Glomerular endothelial cell (primary cell): Measurements from ENCODE around the gene SPRR1A. TPM values are rescaled to one million over a fixed set of nuclear protein-coding genes. Genes with fewer than 3 reads are reported as not detected.

Source experiments
- DNase-seq: peaks from one replicate; pipeline ENCODE4 v3.0.0-alpha.2; 2011; ENCODE audit warnings: low read depth, low spot score; ENCODE audit errors: extremely low read depth
- total RNA-seq: library from RNA; depleted of rRNA; stranded (reverse); fragments of >200 nt; gene quantifications from 2 replicates; pipeline ENCODE4 v1.2.3, GENCODE V29; 2015

SPRR1A gene
- total RNA-seq: not detected in 2 replicates

GRCh38 chr1:152983743-152984142 lies at the start of gene SPRR1A:
Gene SPRR1A (plus strand): TSS chr1:152984081. CDS start chr1:152985231, 1,150 bp downstream.
- DNase-seq: no peak

GRCh38 chr1:152940614-152941013 lies 43.3 kb upstream of the SPRR1A start:
- DNase-seq: no peak

GRCh38 chr1:152941037-152941711 lies 42.7 kb upstream of the SPRR1A start:
- DNase-seq: no peak

GRCh38 chr1:152942161-152942560 lies 41.7 kb upstream of the SPRR1A start:
- DNase-seq: no peak

GRCh38 chr1:152946248-152946647 lies 37.6 kb upstream of the SPRR1A start:
- no peak for DNase-seq

- no peak for DNase-seq
Observed at GRCh38 chr1:152946651-152947256, 37.1 kb upstream of the SPRR1A start, which contains the start of gene SPRR5. Gene SPRR5 (plus strand): TSS chr1:152947206. CDS start chr1:152948555, 1,349 bp downstream.

GRCh38 chr1:152951711-152952110 lies 32.2 kb upstream of the SPRR1A start:
- DNase-seq: no peak

- DNase-seq: no peak
Observed at GRCh38 chr1:152953761-152954160, 30.1 kb upstream of the SPRR1A start.

GRCh38 chr1:152954436-152954835 lies 29.4 kb upstream of the SPRR1A start:
- DNase-seq: no peak

GRCh38 chr1:152957561-152957960 lies 26.3 kb upstream of the SPRR1A start:
- DNase-seq: no peak

- no peak for DNase-seq
Observed at GRCh38 chr1:152959273-152959672, 24.6 kb upstream of the SPRR1A start.

GRCh38 chr1:152959801-152960451 lies 24.0 kb upstream of the SPRR1A start:
- no peak for DNase-seq

- no peak for DNase-seq
Observed at GRCh38 chr1:152960452-152961044, 23.3 kb upstream of the SPRR1A start.

GRCh38 chr1:152961226-152961891 lies 22.5 kb upstream of the SPRR1A start:
- no peak for DNase-seq

GRCh38 chr1:152962876-152963415 lies 20.9 kb upstream of the SPRR1A start:
- DNase-seq: no peak

GRCh38 chr1:152964536-152964935 lies 19.3 kb upstream of the SPRR1A start:
- no peak for DNase-seq

- no peak for DNase-seq
Observed at GRCh38 chr1:152965853-152966252, 18.0 kb upstream of the SPRR1A start.

- DNase-seq: no peak
Observed at GRCh38 chr1:152967201-152967600, 16.7 kb upstream of the SPRR1A start.

GRCh38 chr1:152968248-152968647 lies 15.6 kb upstream of the SPRR1A start:
- DNase-seq: no peak

- no peak for DNase-seq
Observed at GRCh38 chr1:152969036-152969435, 14.8 kb upstream of the SPRR1A start.

GRCh38 chr1:152970495-152970894 lies 13.4 kb upstream of the SPRR1A start, which contains the start of gene SPRR4:
Gene SPRR4 (plus strand): TSS chr1:152970648. CDS start chr1:152971891, 1,243 bp downstream.
- DNase-seq: no peak
